ENCODE measurements around the gene SUGP1.

The SUGP1 gene

DNA sequence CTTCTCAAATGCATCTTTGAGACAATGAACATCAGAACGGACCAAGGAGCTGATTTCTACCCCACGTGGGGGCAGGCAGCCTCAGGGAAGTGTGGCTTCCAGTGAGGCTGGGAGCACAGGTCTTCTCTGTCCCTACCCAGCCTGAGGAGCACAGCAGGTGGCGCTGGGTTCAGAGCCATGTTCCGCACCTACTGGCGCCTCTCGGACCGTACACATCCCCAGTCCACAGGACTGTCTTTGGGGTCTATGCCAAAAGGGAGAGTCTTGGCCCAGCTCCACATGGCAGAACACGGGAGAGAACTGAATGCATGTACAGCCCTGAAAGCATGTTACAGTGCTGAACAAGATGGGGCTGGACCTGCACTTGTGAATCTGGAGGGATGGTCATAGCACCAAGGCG is 22.6 kb downstream of the SUGP1 start:
- no peak for DNase-seq (ENCODE audit: low read depth)

- DNase-seq (ENCODE audit: low read depth), result no peak
Measured at GRCh38 chr19:19296953-19297689, 23.2 kb downstream of the SUGP1 start.

DNA sequence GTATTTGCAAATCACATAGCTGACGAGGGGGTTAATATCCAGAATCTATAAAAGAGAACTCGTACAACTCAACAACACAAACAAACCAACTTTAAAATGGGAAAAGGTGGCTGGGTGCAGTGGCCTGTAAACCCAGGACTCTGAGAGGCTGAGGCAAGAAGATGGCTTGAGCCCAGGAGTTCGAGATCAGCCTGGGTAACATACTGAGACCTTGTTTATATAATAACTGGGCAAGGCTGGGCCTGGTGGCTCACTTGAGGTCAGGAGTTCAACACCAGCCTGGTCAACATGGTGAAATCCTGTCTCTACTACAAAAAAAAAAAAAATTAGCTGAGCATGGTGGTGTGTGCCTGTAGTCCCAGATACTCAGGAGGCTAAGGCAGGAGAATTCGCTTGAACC is 25.4 kb downstream of the SUGP1 start:
- DNase-seq (ENCODE audit: low read depth), result no peak

DNA sequence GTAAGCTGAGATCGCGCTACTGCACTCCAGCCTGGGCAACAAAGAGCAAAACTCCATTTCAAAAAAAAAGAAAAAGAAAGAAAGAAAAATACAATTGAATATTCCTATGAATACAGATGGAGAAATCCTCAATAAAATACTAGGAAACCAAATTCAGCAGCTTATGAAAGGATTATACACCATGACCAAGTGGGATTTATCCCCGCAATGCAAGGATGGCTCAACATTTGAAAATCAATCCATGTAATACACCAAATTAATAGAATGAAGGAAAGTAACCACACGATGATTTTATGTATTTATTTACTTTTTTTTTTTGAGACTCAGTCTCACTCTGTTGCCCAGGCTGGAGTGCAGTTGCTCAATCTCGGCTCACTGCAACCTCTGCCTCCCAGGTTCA is 27.7 kb downstream of the SUGP1 start:
- DNase-seq (ENCODE audit: low read depth), result no peak

GRCh38 chr19:19285686-19286085 is 34.6 kb downstream of the SUGP1 start:
- DNase-seq (ENCODE audit: low read depth), result no peak

GRCh38 chr19:19280561-19280960 is 39.7 kb downstream of the SUGP1 start:
- no peak for DNase-seq (ENCODE audit: low read depth)

GRCh38 chr19:19279853-19280252 is 40.5 kb downstream of the SUGP1 start:
- no peak for DNase-seq (ENCODE audit: low read depth)

DNA sequence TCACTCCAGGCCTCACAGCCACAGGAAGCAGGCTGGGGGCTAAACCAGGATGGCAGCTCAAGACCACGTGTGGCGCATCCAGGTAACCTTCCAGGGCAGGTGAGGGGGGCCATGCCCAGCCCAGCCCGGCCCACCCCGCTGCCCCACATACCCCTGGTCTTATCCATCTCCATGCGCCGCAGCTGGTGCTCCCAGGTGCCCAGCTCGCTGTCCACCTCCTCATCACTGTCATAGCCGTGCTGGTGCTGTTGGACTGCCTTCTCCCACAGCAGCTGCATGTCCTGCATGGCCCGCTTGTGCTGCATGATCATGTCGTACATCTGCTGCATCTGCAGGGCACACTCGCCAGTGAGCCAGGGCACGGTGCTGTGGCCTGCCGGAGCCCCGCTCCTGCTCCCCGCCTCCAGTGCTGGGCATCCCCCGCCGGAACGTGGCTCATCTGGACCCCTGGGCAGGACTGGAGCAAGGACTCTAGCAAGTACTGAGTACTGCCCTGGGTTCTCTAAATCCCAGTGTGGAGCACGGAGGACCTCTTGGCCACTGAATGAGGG is 41.2 kb downstream of the SUGP1 start:
- DNase-seq (ENCODE audit: low read depth), result no peak

- DNase-seq (ENCODE audit: low read depth), result no peak
Measured at GRCh38 chr19:19278315-19278714, 42.0 kb downstream of the SUGP1 start.

DNA sequence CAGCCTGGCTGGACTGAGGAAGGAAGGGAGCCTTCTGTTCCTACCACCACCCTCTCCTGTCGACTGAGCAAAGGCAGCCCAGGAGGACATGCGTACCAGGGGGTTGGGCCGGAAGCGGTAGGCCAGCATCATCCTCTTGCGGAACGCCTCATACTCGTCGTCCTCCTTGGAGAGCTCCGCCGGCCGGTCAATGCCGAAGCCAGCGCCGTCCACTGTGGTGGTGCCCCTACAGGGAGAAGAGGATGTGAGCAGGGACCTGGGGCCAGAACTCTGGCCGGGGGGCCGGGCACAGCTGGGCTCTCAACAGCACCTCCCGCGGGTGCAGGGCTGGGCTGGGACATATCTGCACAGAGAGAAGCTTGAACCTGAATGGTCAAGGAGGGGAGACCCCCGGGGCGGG is 43.5 kb downstream of the SUGP1 start:
- no peak for DNase-seq (ENCODE audit: low read depth)

DNA sequence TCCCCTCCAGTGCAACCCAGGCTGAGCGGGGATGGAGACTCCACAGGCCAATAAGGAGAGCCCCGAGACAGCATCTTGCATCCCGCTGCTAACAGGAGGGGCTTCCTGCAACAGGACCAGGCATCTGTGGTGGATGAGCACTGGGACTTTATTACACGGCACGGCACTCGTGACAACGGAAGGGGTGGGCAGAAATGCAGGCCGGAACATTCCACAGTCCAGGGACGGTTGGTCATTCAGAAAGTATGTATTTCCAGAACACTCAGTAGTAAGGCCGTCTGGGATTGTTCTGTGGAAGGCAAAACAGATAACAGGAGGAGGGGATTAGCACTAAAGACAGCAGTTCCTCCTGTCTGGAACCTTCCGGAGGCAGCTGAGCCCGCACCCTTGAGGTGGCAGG is 43.9 kb downstream of the SUGP1 start:
- no peak for DNase-seq (ENCODE audit: low read depth)

DNA sequence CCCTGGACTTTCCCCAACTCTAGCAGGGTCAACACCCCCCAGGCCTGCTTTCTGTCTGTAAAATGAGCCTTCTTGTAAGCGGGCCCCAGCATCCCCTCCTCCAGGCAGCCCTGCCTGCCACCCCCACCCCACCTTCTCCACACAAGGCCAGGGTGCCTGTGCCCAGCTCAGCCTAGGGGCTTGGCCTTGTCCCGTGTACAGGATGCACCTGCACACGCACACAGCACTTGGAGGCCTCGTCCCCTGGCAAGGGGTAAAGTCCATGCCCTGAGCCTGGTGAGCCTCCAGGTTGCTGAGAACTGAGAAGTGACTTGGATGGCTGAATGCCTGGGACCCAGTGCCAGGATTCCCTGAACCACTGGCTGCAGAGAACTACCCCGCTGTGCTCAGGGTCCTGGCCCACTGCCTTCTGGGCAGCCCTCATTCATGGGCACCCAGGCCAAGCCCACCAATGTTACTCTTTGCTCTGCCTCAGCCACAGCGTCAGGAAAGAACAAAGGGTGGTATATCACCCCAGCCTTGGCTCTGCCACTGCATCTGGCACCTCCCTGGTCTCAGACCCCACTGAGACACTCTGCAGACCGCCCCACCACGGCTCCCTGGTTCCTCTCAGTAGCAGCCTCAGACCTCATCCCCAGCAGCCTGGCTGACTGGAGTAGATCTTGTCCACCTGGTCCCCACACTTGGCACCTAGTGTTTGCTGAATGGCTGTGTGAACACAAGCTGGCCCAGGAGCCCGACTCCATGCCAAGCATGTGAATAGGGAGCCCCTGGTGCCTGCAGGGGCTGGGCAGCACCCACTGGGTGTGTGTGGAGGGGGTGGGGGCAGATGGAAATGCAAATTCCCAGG is 45.4 kb downstream of the SUGP1 start:
- DNase-seq (ENCODE audit: low read depth), result no peak

DNA sequence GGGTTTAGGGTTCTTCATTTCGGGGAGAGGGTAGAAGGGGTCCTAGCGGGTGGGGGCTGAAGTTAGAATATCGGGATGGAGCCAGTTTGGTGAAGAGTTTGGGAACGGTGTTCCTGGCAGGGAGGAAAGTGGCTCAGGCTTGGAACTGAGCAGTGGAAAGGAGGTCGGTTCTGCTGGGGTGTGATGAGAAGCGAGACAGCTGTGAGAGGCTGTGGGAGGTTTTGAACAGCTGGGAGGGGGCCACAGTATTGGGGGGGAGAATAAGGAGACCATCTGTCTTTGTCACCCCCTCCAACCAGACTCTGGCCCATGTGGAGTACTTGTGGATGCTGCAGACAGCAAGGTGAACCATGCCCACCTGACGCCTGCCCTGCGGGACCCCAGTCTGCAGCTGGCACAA is 46.2 kb downstream of the SUGP1 start:
- no peak for DNase-seq (ENCODE audit: low read depth)

DNA sequence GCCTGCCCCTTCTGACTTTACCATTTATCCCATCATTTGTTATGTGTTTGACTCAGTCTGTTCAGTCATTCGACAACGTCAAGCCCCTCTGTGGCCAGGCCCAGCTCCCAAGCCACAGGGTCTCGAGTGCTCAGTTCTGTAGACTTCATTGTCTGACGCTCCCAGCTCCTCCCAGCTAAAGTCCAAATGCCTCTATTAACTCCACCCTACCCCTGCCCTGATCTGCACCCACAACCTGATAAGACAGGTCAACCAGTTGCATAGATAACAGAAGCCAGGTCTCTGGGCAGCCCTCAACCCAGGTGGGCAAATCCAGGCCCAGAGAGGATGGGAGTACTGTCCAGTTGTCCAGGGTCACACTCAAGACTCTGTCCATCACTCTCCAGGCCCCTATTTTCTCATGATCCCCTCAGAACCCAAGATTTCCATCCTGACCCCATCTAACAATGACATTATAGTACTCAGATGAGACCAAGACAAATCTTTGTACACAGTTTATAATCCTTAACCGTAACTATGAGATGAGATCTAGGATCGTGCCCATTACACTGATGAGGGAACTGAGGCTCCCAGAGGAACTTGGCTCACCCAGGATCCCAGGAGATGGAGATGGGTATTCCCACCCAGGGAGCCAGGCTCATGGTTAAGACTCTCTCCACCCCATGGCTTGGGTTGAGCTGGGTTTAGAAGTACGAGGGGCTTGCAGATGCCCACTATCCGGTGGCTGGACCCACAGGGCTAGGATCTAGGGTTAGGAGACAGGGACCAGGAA is 48.3 kb downstream of the SUGP1 start:
- no peak for DNase-seq (ENCODE audit: low read depth)

GRCh38 chr19:19270749-19271571 is 49.3 kb downstream of the SUGP1 start:
- DNase-seq (ENCODE audit: low read depth), result no peak

GRCh38 chr19:19269952-19270694 is 50.2 kb downstream of the SUGP1 start:
- no peak for DNase-seq (ENCODE audit: low read depth)

DNA sequence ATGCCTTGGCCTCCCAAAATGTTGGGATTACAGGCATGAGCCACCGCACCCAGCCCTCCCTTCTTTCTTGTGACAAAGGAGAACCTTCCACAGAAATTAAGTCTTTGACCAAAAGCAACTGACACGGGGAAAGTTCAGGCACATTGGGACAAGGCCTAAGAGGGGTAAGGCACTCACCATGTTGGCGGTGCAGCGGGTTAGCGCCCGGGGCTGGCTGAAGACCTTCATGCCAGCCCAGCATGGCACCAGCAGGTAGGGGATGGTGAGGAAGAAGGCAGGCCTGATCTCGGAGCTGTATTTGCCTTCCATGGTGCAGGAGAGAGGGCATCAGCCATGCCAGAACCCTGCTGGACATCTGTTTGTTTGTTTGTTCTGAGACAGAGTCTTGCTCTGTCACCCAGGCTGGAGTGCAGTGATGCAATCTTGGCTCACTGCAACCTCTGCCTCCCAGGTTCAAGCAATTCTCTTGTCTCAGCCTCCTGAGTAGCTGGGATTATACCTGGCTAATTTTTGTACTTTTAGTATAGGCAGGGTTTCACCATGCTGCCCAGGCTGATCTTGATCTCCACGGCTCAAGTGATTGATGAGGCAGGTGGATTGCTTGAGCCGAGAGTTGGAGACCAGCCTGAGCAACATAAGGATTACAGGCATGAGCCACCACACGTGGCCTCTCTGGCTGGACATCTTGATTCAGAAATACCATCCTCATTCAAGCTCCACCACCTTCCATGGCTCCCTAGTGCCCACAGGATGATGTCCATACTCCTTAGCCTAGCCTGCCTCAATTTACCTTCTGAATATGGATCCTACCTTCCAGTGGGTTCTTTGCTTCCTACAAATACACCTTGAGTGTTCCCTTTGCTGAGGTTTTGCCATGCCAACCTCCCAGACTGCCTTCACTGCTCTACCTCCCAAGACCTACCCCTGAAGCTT is 51.6 kb downstream of the SUGP1 start:
- DNase-seq (ENCODE audit: low read depth), result no peak

DNA sequence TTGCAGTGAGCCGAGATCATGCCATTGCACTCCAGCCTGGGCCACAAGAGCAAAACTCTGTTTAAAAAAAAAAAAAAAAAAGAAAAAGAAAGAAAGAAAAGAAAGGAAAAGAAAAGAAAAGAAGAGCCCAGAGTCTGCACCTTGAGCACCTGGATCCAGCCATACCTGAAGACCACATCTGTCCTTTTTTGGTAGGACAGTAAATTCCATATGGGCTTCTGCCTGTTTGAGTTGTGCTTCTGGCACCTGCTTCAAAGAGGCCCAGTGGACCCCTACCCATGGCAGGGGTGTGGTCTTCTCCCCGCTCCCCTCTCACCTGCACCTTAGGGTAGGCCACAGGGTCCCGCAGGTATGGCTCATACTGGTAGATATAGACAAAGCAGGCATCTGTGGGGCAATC is 53.0 kb downstream of the SUGP1 start:
- no peak for DNase-seq (ENCODE audit: low read depth)

- DNase-seq (ENCODE audit: low read depth), result no peak
Measured at GRCh38 chr19:19263886-19264487, 56.3 kb downstream of the SUGP1 start.
